GM12865 (cell line): ENCODE measurements around the gene USP35.
"Not testable (repeated sequence)": the region's sequence is repeated elsewhere in the genome, so short reads cannot be mapped to it uniquely, and the experiment has no call there.

Experiments
- DNase-seq: peaks from one replicate; pipeline ENCODE4 v3.0.0; 2010; ENCODE audit warnings: low read depth
- H3K4me3 ChIP-seq: 2 replicates; pipeline ENCODE4 v1.5.1; 2011; ENCODE audit warnings: mild to moderate bottlenecking, low read depth, low read length, control low read depth
- TF ChIP-seq, protein P1 (sequence below): IDR thresholded peaks from 2 replicates; pipeline ENCODE4 v1.5.1; 2011; ENCODE audit warnings: low read length, control low read depth, low read depth, inconsistent platforms; ENCODE audit not compliant: insufficient read depth; ENCODE audit errors: missing control alignments

USP35 gene

DNA sequence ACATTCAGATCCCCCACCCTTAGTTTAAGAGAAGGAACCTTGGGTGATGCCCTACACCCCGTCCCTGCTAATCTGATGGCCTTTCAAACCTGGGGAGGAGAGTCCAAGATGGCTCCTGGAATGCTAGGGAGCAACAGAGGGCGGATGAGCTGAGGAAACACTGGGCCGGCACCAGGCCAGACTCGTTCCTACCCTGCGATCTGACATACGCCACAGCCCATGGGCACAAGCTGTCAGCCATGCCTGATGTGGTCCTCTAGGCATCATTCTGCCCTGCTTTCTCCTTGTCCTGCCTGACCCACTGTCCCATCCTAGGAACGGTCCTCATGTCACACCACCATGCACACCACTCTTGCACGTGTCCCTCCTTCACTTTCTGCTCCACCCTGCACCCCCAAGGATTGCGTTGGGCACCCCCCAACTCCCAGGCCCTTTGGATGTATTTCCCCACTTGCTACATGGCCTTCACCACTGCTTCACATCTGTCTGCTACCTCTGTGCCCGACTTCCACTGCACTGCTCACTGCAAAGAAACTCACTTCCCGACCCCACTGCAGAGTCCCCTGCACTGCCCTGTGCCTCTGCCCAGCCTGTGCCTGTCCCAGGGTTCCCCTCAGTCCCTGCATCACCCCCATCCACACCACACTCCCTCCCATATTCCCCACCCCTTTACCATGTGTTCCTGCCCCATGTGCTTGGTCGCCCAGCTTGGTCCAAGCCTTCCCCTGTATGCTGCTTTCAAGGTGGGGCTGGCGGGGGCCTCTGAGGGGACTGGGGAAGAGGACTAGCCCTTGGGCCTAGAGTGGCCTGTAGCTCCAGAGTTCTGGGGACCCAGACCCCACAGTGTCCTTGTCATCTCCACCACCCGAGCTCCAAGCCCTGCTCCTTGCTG, 29.2 kb downstream of the USP35 start:
- DNase-seq, result no peak
- TF ChIP-seq, protein P1, sequence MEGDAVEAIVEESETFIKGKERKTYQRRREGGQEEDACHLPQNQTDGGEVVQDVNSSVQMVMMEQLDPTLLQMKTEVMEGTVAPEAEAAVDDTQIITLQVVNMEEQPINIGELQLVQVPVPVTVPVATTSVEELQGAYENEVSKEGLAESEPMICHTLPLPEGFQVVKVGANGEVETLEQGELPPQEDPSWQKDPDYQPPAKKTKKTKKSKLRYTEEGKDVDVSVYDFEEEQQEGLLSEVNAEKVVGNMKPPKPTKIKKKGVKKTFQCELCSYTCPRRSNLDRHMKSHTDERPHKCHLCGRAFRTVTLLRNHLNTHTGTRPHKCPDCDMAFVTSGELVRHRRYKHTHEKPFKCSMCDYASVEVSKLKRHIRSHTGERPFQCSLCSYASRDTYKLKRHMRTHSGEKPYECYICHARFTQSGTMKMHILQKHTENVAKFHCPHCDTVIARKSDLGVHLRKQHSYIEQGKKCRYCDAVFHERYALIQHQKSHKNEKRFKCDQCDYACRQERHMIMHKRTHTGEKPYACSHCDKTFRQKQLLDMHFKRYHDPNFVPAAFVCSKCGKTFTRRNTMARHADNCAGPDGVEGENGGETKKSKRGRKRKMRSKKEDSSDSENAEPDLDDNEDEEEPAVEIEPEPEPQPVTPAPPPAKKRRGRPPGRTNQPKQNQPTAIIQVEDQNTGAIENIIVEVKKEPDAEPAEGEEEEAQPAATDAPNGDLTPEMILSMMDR, result no peak
- no peak overlapping the region for H3K4me3 ChIP-seq

DNA sequence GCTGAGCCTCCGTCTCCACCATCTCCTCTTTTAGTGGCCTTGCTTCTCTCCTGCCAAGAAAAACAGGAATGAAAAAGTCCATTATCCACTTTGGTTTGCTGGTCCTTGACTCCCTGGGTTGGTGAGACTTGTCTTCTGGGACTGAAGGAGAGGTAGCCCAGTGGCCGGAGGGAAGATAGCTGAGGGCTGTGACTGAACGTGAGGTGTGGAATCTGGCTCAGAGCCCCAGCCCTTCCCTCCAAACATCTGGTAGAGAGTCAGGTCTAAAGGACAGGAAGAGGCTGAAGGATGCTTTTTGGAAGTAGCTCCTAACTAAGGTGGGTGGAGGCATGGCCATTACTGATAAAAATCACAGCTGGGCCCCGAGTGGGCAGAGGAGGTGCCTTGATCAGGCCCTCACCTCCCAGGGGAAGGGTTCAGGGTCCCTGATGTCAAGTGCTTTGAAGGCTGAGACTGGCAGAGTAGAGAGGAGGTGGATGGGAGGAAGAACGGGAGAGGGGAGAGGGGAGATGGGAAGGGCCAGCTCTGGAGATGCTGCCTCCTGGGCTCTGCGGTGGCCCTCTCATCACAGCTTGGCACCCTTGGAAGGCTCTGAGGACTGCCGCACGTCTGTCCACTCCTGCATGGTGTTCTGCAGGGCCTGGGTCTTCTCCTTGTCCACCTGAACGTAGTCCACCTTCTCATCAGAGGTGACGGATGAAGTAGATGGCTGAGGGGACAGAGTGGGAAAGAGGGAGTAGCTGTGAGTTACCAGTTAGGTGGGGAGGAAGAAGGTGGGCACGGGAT, 30.2 kb downstream of the USP35 start:
- no peak for DNase-seq
- TF ChIP-seq, protein P1, result no peak
- no peak overlapping the region for H3K4me3 ChIP-seq

DNA sequence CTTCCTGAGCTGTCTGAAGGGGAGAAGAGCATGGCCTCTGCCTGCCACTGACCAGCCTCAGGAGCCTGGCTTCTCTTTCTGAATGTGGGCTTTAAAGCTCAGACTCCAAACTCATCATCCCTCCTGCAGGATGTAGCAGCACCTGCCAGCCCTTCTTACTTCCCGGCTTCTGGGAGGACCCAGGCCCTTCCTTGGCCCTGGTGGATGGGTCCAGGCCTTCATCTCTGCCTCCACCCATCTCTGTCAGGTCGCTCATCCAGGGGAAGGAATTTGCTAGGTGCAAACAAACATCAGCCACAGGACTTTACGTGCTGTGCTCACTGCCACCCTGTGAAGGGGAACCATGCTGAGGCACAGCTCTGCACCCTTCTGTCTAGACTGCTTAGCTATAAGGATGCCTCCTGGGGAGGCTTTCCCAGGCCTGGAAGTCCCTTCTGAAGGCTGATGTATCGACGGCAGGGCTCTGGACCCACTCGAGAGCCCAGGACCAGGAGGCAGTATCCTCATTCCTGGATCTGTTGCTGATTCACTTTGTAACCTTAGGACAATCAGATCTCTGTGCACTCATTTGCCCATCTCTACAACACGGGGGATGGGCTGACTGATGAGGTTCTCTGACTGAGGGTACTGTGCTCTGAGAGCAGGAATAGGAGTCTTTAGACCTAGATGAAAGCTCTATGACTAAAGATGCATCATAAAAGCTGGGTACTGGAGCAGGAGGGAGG, 30.9 kb downstream of the USP35 start:
- no peak overlapping the region for H3K4me3 ChIP-seq
- no peak for DNase-seq
- TF ChIP-seq, protein P1, result no peak

DNA sequence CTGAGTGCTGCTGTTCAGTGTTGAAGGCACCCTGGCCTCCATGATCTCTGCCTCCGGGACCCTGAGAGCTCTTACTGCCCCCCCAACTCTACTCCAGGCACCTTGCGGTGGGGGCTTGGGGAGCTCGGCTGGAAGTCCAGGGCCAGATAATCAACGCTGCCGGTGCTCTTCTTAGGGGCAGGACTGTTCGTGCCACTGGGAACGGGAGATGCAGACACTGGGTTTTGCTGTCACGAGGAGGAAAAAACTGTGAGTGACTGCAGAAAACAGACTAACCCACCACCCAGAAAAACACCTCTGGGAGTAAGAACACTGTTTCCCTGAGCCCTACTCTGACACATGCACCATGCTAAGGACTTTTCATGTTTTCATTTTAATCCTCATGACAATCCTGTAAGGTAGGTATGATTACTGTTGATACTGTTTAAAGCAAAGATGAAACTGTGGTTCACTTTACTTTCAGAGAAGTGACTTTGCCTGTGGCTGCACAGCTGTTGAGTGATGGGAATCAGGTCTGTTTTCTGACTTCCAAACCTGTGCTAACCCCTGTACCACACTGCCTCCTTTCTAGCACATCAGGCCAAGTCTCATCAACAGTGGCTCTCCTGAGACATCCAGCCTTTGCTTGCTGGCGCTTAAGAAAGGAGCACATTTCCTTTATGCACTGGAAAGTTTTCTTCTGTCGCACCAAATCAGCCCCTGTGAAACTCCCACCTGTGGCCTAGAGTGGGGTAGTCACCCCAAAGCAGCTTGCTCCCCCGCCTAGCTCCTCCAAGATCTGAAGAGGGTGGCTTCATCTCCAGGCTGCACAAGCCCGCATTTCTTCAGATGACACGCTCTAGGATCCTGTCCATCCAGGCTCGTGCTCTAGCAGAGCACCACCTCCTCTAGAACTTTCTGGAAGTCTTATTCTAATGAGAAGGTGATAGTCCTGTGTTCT, 31.8 kb downstream of the USP35 start:
- peak; percentile 28 for DNase-seq
- H3K4me3 ChIP-seq, result no peak overlapping the region
- TF ChIP-seq, protein P1, result no peak

DNA sequence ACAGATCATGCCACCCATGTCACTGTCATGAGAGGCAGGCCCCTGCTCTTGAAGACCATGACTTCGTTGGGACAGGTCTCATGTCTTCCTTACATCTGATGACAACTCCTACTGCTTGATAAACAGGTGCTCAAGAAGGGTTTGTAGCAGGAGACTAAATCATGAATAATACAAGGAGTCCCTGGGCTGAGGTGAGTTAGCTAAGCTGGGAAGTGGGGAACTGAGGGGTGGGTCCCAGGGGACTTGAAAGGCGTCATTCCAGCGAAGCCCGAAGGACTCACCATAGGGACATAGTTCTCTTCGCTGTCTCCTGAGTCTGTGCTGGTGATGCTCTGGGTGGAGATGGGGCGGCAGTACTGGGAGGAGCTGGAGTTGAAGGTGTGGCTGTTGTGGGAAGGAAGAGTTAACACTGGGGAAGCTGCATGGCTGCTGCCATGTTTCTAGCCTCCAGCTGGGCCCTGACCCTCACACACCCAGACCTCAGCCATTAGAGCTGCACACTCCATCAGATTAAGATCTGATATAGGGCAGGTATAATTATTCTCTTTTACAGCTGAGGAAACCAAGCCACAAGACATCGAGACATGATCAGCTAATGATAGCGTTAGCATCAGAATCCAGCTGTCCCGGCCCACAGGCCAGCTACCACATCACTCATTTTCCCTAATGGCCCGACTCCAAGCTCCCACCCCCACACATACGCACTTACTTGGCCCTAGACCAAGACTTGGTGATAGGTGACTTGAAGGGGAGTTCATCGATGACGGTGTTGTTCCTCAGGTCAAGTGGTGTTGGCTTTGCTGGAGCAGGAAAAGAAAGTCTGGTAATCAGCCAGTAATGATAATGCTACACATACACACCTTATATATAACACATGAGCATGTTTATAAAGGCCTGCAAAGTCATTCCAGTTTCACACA, 32.9 kb downstream of the USP35 start:
- no peak for DNase-seq
- TF ChIP-seq, protein P1, result no peak
- no peak overlapping the region for H3K4me3 ChIP-seq

DNA sequence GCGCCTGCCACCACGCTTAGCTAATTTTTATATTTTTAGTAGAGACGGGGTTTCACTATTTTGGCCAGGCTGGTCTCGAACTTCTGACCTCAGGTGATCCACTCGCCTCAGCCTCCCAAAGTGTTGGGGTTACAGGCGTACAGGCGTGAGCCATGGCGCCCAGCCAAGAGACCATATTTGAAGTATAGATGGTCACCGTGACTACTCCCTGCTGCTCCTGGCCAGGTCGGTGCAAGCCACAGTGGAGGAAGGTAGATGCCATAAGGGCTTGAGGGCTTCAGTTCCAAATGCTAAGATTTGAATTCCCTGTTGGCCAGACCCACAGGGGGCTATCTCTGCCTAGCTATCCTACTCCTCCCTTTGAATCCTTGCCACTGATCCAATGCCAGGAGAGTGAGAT, 34.0 kb downstream of the USP35 start:
- not testable (repeated sequence) for H3K4me3 ChIP-seq

More for the DNA sequence above, 34.0 kb downstream of the USP35 start:
- not testable (repeated sequence) for DNase-seq
